Tibial nerve (tissue), 4 donors: ENCODE results near the gene TMEM255B. TPM values are rescaled to one million over a fixed set of nuclear protein-coding genes. Genes with fewer than 3 reads are reported as not detected.

ENCODE experiments used
- DNase-seq, 2 donors: peaks; one replicate each; pipeline ENCODE4 v3.0.0-alpha.2; 2019; ENCODE audit warnings: low spot score in 2 of 2
- H3K27ac ChIP-seq, 4 donors: fragments of 200-600 bp; sonication (generic) in 3 of 4; one replicate each; pipeline ENCODE4 v1.5.1; 2017 to 2019; ENCODE audit warnings: mild to moderate bottlenecking in 1 of 4
- H3K27me3 ChIP-seq, 2 donors: fragments of 200-600 bp; sonication (generic) in 1 of 2; one replicate each; pipeline versions ENCODE4 v1.5.1 to v1.6.0; 2017 to 2019
- H3K36me3 ChIP-seq, 3 donors: fragments of 200-600 bp; sonication (generic); one replicate each; pipeline ENCODE4 v1.5.1; 2018 to 2019
- H3K4me1 ChIP-seq, 4 donors: fragments of 200-600 bp; sonication (generic) in 3 of 4; one replicate each; pipeline ENCODE4 v1.5.1; 2017 to 2019
- H3K4me3 ChIP-seq, 4 donors: fragments of 200-600 bp; sonication (generic) in 3 of 4; one replicate each; pipeline ENCODE4 v1.5.1; 2017 to 2019; ENCODE audit warnings: mild to moderate bottlenecking in 1 of 4, moderate library complexity in 1 of 4
- H3K9me3 ChIP-seq, 4 donors: fragments of 200-600 bp; sonication (generic) in 3 of 4; one replicate each; pipeline ENCODE4 v1.5.1; 2017 to 2019
- EP300 ChIP-seq, 2 donors: sonication (generic); formaldehyde crosslinking; IDR thresholded peaks; one replicate each; pipeline ENCODE4 v1.6.1; 2017; ENCODE audit warnings: antibody characterized with exemption in 2 of 2, mild to moderate bottlenecking in 1 of 2
- POLR2A ChIP-seq, 2 donors: fragments of 450-650 bp; IDR thresholded peaks; one replicate each; pipeline ENCODE4 v1.6.1; 2017; ENCODE audit warnings: antibody characterized with exemption in 2 of 2, mild to moderate bottlenecking in 2 of 2, moderate library complexity in 2 of 2
- WGBS, 2 donors: methylation state at CpG; one replicate each; pipeline ENCODE4 v1.1.5; 2018; 5-methylcytosine and 5-hydroxymethylcytosine counted together
- total RNA-seq, 4 donors: library from RNA; depleted of rRNA; stranded (reverse); fragments of >200 nt; gene quantifications; one replicate each; pipeline ENCODE4 v1.1.0, GENCODE V29; 2016
- TF ChIP-seq, protein P1 (sequence below), 5 experiments: fragments of 200-600 bp in 3 of 5; fragments of 450-650 bp in 2 of 5; sonication (generic) in 3 of 5; IDR thresholded peaks; one replicate each; pipeline ENCODE4 v1.5.1; 2016 to 2019; ENCODE audit warnings: antibody characterized with exemption in 5 of 5, mild to moderate bottlenecking in 3 of 5, moderate library complexity in 2 of 5

Gene TMEM255B
- total RNA-seq, 4 donors from 2014 or later: 3.3 to 21.6 (median 10.9) TPM

DNA sequence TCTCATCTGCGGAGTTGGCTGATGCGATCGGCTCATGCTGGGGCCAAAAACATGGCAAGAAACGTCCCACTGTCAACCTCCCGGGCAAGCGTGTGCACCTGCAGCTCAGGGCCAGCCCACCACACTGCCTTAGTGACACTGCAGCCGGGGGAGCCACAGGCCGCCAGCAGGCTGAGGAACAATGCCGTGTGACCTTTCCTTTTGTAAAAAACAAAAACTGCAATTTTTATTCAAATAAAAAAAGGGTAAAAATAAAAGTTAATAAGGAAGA lies 18.8 kb upstream of the TMEM255B start:
- Histone ChIP-seq H3K9me3 (no peaks in the 10 kb centered on the region), H3K27ac (no peak overlapping the region), H3K27me3 (peaks cover 0 to 28% of the 10 kb centered on the region in 2 donors), H3K4me3 (no peak overlapping the region), H3K4me1 (peaks cover 0 to 20% (median 0%) of the 10 kb centered on the region in 4 donors), H3K36me3 (no peaks in the 10 kb centered on the region)
- TF ChIP-seq, protein P1, sequence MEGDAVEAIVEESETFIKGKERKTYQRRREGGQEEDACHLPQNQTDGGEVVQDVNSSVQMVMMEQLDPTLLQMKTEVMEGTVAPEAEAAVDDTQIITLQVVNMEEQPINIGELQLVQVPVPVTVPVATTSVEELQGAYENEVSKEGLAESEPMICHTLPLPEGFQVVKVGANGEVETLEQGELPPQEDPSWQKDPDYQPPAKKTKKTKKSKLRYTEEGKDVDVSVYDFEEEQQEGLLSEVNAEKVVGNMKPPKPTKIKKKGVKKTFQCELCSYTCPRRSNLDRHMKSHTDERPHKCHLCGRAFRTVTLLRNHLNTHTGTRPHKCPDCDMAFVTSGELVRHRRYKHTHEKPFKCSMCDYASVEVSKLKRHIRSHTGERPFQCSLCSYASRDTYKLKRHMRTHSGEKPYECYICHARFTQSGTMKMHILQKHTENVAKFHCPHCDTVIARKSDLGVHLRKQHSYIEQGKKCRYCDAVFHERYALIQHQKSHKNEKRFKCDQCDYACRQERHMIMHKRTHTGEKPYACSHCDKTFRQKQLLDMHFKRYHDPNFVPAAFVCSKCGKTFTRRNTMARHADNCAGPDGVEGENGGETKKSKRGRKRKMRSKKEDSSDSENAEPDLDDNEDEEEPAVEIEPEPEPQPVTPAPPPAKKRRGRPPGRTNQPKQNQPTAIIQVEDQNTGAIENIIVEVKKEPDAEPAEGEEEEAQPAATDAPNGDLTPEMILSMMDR (IDR thresholded peaks at IDR 0.05): no peak
- no peak for TF ChIP-seq EP300 (IDR thresholded peaks at IDR 0.05)
- no peak for TF ChIP-seq POLR2A (IDR thresholded peaks at IDR 0.05)
- DNase-seq: no peak
- 78 to 87% methylated on average over 9 of the region's 9 CpGs for WGBS, 2 donors

GRCh38 chr13:113740661-113741060 lies 18.4 kb upstream of the TMEM255B start:
- no peak for DNase-seq
- peaks cover 0 to 20% (median 0%) of the 10 kb centered on the region in 4 donors for H3K4me1 ChIP-seq
- no peak overlapping the region for H3K4me3 ChIP-seq
- WGBS, 2 donors: 78 to 87% methylated on average over 13 to 16 of the region's 16 CpGs
- H3K27me3 ChIP-seq: peaks cover 0 to 28% of the 10 kb centered on the region in 2 donors
- TF ChIP-seq, protein P1 (IDR thresholded peaks at IDR 0.05): no peak
- TF ChIP-seq EP300 (IDR thresholded peaks at IDR 0.05) (no peak), POLR2A (IDR thresholded peaks at IDR 0.05) (no peak)
- no peaks in the 10 kb centered on the region for H3K9me3 ChIP-seq
- H3K36me3 ChIP-seq: no peaks in the 10 kb centered on the region
- no peak overlapping the region for H3K27ac ChIP-seq

GRCh38 chr13:113741191-113741668 lies 17.8 kb upstream of the TMEM255B start:
- H3K36me3 ChIP-seq: no peaks in the 10 kb centered on the region
- no peaks in the 10 kb centered on the region for H3K9me3 ChIP-seq
- DNase-seq: no peak
- H3K4me3 ChIP-seq: no peak overlapping the region
- peaks cover 0 to 22% of the 10 kb centered on the region in 2 donors for H3K27me3 ChIP-seq
- no peak overlapping the region for H3K27ac ChIP-seq
- H3K4me1 ChIP-seq: peaks cover 0 to 20% (median 0%) of the 10 kb centered on the region in 4 donors
- TF ChIP-seq POLR2A (IDR thresholded peaks at IDR 0.05) (no peak), EP300 (IDR thresholded peaks at IDR 0.05) (no peak)
- TF ChIP-seq, protein P1 (IDR thresholded peaks at IDR 0.05): no peak
- WGBS, 2 donors: 63 to 65% methylated on average over 15 of the region's 15 CpGs

GRCh38 chr13:113742000-113742441 lies 17.0 kb upstream of the TMEM255B start:
- TF ChIP-seq POLR2A (IDR thresholded peaks at IDR 0.05) (no peak), EP300 (IDR thresholded peaks at IDR 0.05) (peak in 1 of 2 donors; percentile 8)
- TF ChIP-seq, protein P1 (IDR thresholded peaks at IDR 0.05): no peak
- Histone ChIP-seq H3K27me3 (peaks cover 0 to 15% of the 10 kb centered on the region in 2 donors), H3K9me3 (no peaks in the 10 kb centered on the region), H3K36me3 (no peaks in the 10 kb centered on the region), H3K4me1 (peaks cover 0 to 20% (median 0%) of the 10 kb centered on the region in 4 donors), H3K27ac (no peak overlapping the region), H3K4me3 (no peak overlapping the region)
- DNase-seq: peak in 1 of 2 donors; percentile 48
- WGBS, 2 donors: 22 to 30% methylated on average over 12 to 14 of the region's 15 CpGs

DNA sequence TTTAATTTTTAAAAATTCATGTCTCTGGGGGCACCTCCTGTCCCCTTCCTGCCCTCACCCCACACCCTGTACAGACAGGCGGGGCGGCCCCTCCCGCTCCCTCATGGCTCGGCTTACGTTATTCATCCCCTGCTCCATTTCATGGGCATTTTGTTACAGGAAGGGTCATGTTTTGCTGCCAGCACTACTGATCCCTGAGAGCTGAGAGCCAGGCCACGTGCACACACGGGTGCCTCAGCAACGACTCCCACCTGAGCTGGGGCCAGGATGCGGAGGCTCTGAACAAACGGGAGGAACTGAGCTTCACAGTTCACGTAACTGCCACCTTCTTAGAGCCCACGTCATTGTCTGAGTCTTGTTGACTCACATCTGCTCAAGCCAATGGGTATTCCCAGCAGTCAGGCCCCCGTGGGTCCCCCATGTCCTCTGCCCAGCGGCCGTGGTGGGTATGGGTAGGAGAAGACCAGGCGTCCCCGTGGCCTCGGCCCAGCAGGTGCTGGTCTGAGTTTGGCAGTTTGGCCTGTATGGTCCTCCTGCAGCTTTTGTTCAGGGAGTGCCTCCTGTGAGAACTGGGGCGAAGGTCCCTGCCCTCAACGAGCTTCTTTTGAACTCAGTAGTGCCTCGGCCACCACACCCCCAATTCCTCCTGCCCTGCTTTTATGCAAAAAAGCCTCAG lies 16.4 kb upstream of the TMEM255B start:
- peaks cover 0 to 20% (median 0%) of the 10 kb centered on the region in 4 donors for H3K4me1 ChIP-seq
- H3K27me3 ChIP-seq: peaks cover 0 to 14% of the 10 kb centered on the region in 2 donors
- no peaks in the 10 kb centered on the region for H3K9me3 ChIP-seq
- 75 to 84% methylated on average over 14 to 15 of the region's 21 CpGs for WGBS, 2 donors
- DNase-seq: no peak
- no peak overlapping the region for H3K27ac ChIP-seq
- TF ChIP-seq EP300 (IDR thresholded peaks at IDR 0.05) (no peak), POLR2A (IDR thresholded peaks at IDR 0.05) (no peak)
- TF ChIP-seq, protein P1 (IDR thresholded peaks at IDR 0.05): no peak
- no peak overlapping the region for H3K4me3 ChIP-seq
- H3K36me3 ChIP-seq: no peaks in the 10 kb centered on the region
